ENCODE results near the gene DGCR6L.
"Not testable (repeated sequence)": the region's sequence is repeated elsewhere in the genome, so short reads cannot be mapped to it uniquely, and the experiment has no call there.

GRCh38 chr22:20266667-20267440 is 53.0 kb downstream of the DGCR6L start:
- not testable (repeated sequence) for TF ChIP-seq CTCF (IDR thresholded peaks at IDR 0.05; ENCODE audit: insufficient read depth, low read depth, low read length); EZH2 (IDR thresholded peaks at IDR 0.05; ENCODE audit: insufficient read depth, low read length)

Measured in astrocyte (in vitro differentiated cells and primary cell).